Fibroblast of lung (primary cell): Measurements from ENCODE around the gene EBF3. TPM values are rescaled to one million over a fixed set of nuclear protein-coding genes. Genes with fewer than 3 reads are reported as not detected.

Source experiments
- DNase-seq, 2 donors: peaks; one replicate each; pipeline versions ENCODE4 v3.0.0 to v3.0.0-alpha.2; 2010; ENCODE audit warnings: low read depth in 2 of 2
- H2AFZ ChIP-seq: 2 replicates; pipeline ENCODE4 v1.5.1; 2012; ENCODE audit warnings: low read length, control low read depth, inconsistent platforms
- H3K27ac ChIP-seq: 2 replicates; pipeline ENCODE4 v1.5.1; 2011; ENCODE audit warnings: low read length, control low read depth; ENCODE audit not compliant: insufficient read depth
- H3K27me3 ChIP-seq: 2 replicates; pipeline ENCODE4 v1.5.1; 2011; ENCODE audit warnings: mild to moderate bottlenecking, low read length; ENCODE audit not compliant: control insufficient read depth, insufficient read depth
- H3K36me3 ChIP-seq: 2 replicates; pipeline ENCODE4 v1.5.1; 2011; ENCODE audit warnings: low read length; ENCODE audit not compliant: control insufficient read depth, insufficient read depth
- H3K4me1 ChIP-seq: 2 replicates; pipeline ENCODE4 v1.5.1; 2011; ENCODE audit warnings: low read length; ENCODE audit not compliant: control insufficient read depth, insufficient read depth; ENCODE audit errors: extremely low read depth
- H3K4me2 ChIP-seq: 2 replicates; pipeline ENCODE4 v1.5.1; 2011; ENCODE audit warnings: low read length, control low read depth; ENCODE audit not compliant: insufficient read depth; ENCODE audit errors: extremely low read depth
- H3K4me3 ChIP-seq, 4 experiments: fragments of 200-600 bp in 1 of 4; sonication (generic) in 1 of 4; replicated peaks in 1 of 4; 2 replicates each; pipeline ENCODE4 v1.5.1; 2011 to 2016; ENCODE audit warnings: low read length in 4 of 4, low read depth in 3 of 4, mild to moderate bottlenecking in 3 of 4, control low read depth in 2 of 4, inconsistent platforms in 1 of 4, mixed read lengths in 1 of 4; ENCODE audit not compliant: insufficient read depth in 1 of 4; ENCODE audit errors: control extremely low read depth in 1 of 4
- H3K79me2 ChIP-seq: 2 replicates; pipeline ENCODE4 v1.5.1; 2012; ENCODE audit warnings: mild to moderate bottlenecking, low read length, inconsistent platforms; ENCODE audit not compliant: control insufficient read depth, insufficient read depth
- H3K9ac ChIP-seq: 2 replicates; pipeline ENCODE4 v1.5.1; 2011; ENCODE audit warnings: mild to moderate bottlenecking, low read length, control low read depth; ENCODE audit not compliant: insufficient read depth
- H3K9me3 ChIP-seq: 2 replicates; pipeline ENCODE4 v1.5.1; 2012; ENCODE audit warnings: low read depth, low read length; ENCODE audit not compliant: control insufficient read depth, insufficient read depth
- H4K20me1 ChIP-seq: 2 replicates; pipeline ENCODE4 v1.5.1; 2011; ENCODE audit warnings: low read length; ENCODE audit not compliant: control insufficient read depth, insufficient read depth; ENCODE audit errors: extremely low read depth
- CTCF ChIP-seq, 2 donors: IDR thresholded peaks in 1 of 2; conservative IDR thresholded peaks in 1 of 2; 1 replicate in 1 of 2; 2 replicates in 1 of 2; pipeline ENCODE4 v1.5.1; 2011 to 2012; ENCODE audit warnings: low read length in 2 of 2, control low read depth in 1 of 2, inconsistent platforms in 1 of 2, low read depth in 1 of 2, mild to moderate bottlenecking in 1 of 2
- EZH2 ChIP-seq: IDR thresholded peaks from 2 replicates; pipeline ENCODE4 v1.5.1; 2012; ENCODE audit warnings: low read length, control low read depth, mild to moderate bottlenecking; ENCODE audit errors: missing control alignments
- polyA plus RNA-seq, 2 donors: library from polyadenylated mRNA; depleted of rRNA in 1 of 2; stranded (reverse) in 1 of 2; unstranded in 1 of 2; fragments of >200 nt; gene quantifications; 2 replicates each; pipeline ENCODE4 v1.2.1, GENCODE V29; 2011 to 2012; ENCODE audit warnings: missing spikeins in 1 of 2
- total RNA-seq: library from RNA; depleted of rRNA; stranded (reverse); fragments of >200 nt; gene quantifications from 2 replicates; pipeline ENCODE4 v1.2.1, GENCODE V29; 2014

The EBF3 gene
- total and polyA plus RNA-seq, 2 donors (not counting 1 experiment from before 2014, with no cell fraction given), result 0.12 to 0.17 TPM

GRCh38 chr10:130012129-130012528, 48.1 kb upstream of the EBF3 start:
- TF ChIP-seq EZH2, result no peak
- TF ChIP-seq CTCF (conservative IDR thresholded peaks at IDR 0.05 in 1 of 2, IDR thresholded peaks at IDR 0.05 in 1 of 2; ENCODE audit: low read depth in 1 of 2, low read length in 2 of 2), result no peak
- H3K4me2 ChIP-seq, result no peak overlapping the region
- DNase-seq, result no peak
- no peaks in the 10 kb centered on the region for H3K9me3 ChIP-seq
- H2AFZ ChIP-seq, result no peak overlapping the region
- no peaks in the 10 kb centered on the region for H3K36me3 ChIP-seq
- H3K27me3 ChIP-seq, result no peaks in the 10 kb centered on the region
- no peak overlapping the region for H3K9ac ChIP-seq
- H3K27ac ChIP-seq, result no peak overlapping the region
- H3K79me2 ChIP-seq, result no peaks in the 10 kb centered on the region
- no peaks in the 10 kb centered on the region for H3K4me1 ChIP-seq
- no peaks in the 10 kb centered on the region for H4K20me1 ChIP-seq
- no peak overlapping the region for H3K4me3 ChIP-seq

DNA sequence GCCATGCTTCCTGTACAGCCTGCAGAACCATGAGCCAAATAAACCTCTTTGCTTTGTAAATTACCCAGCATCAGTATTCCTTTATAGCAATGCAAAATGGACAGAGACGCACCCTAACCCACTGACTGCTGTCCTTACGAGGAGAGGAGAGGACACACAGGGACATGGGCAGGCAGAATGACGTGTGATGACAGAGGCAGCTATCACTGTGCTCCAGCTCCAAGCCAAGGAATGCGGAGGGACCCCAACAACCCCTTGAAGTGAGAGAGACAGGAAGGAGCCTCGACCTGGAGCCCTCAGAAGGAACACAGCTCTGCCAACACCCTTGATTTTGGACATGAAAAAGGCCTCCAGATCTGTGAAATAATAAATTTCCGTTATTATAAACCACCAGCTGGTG, 46.6 kb upstream of the EBF3 start:
- H2AFZ ChIP-seq, result no peak overlapping the region
- TF ChIP-seq EZH2 (no peak), CTCF (conservative IDR thresholded peaks at IDR 0.05 in 1 of 2, IDR thresholded peaks at IDR 0.05 in 1 of 2; ENCODE audit: low read depth in 1 of 2, low read length in 2 of 2) (no peak)
- H3K9me3 ChIP-seq, result no peaks in the 10 kb centered on the region
- H3K4me3 ChIP-seq, result no peak overlapping the region
- H3K79me2 ChIP-seq, result no peaks in the 10 kb centered on the region
- H3K9ac ChIP-seq, result no peak overlapping the region
- no peaks in the 10 kb centered on the region for H3K4me1 ChIP-seq
- no peak for DNase-seq
- H3K27me3 ChIP-seq, result peaks cover 2% of the 10 kb centered on the region
- H4K20me1 ChIP-seq, result no peaks in the 10 kb centered on the region
- H3K4me2 ChIP-seq, result no peak overlapping the region
- no peaks in the 10 kb centered on the region for H3K36me3 ChIP-seq
- H3K27ac ChIP-seq, result no peak overlapping the region

GRCh38 chr10:130009228-130009627, 45.2 kb upstream of the EBF3 start:
- no peak overlapping the region for H3K9ac ChIP-seq
- H3K9me3 ChIP-seq, result no peaks in the 10 kb centered on the region
- H3K36me3 ChIP-seq, result no peaks in the 10 kb centered on the region
- H3K4me3 ChIP-seq, result no peak overlapping the region
- DNase-seq, result no peak
- no peaks in the 10 kb centered on the region for H4K20me1 ChIP-seq
- peaks cover 2% of the 10 kb centered on the region for H3K27me3 ChIP-seq
- no peak overlapping the region for H3K4me2 ChIP-seq
- H3K79me2 ChIP-seq, result no peaks in the 10 kb centered on the region
- H3K27ac ChIP-seq, result no peak overlapping the region
- H2AFZ ChIP-seq, result no peak overlapping the region
- TF ChIP-seq CTCF (conservative IDR thresholded peaks at IDR 0.05 in 1 of 2, IDR thresholded peaks at IDR 0.05 in 1 of 2; ENCODE audit: low read depth in 1 of 2, low read length in 2 of 2) (no peak), EZH2 (no peak)
- no peaks in the 10 kb centered on the region for H3K4me1 ChIP-seq
